ENCODE results near the gene NGEF.

GRCh38 chr2:232924433-232924832, 88.6 kb downstream of the NGEF start:
- TF ChIP-seq CTCF (conservative IDR thresholded peaks at IDR 0.05 in 1 of 2, IDR thresholded peaks at IDR 0.05 in 1 of 2; ENCODE audit: extremely low read depth in 1 of 2, insufficient read depth in 1 of 2, low read depth in 1 of 2, low read length in 2 of 2): no peak
- no peak for TF ChIP-seq EZH2 (IDR thresholded peaks at IDR 0.05; ENCODE audit: borderline replicate concordance, low read length)
